Measurements from ENCODE around the gene RABL3.
A peak's percentile ranks its signal among the peaks of the same experiment; 100 is the strongest.

Gene RABL3

GRCh38 chr3:120648290-120648689 is 94.0 kb downstream of the RABL3 start:
- Histone ChIP-seq H3K27me3 (ENCODE audit: insufficient read depth, low read length, poor library complexity) (no peaks in the 10 kb centered on the region), H3K79me2 (ENCODE audit: control insufficient read depth, insufficient read depth, low read length) (no peaks in the 10 kb centered on the region), H2AK5ac (ENCODE audit: low read length) (no peak overlapping the region), H3K4me1 (ENCODE audit: control insufficient read depth, low read depth, low read length) (peaks cover 6% of the 10 kb centered on the region), H4K5ac (ENCODE audit: low read length) (no peak overlapping the region), H3K9ac (ENCODE audit: low read length) (no peak overlapping the region), H3K36me3 (ENCODE audit: control insufficient read depth, insufficient read depth, low read length) (no peaks in the 10 kb centered on the region), H2BK15ac (replicated peaks; ENCODE audit: low read depth) (no peak overlapping the region), H2BK120ac (ENCODE audit: low read depth, low read length) (no peak overlapping the region), H3K4me2 (ENCODE audit: low read length) (no peak overlapping the region), H3K27ac (ENCODE audit: low read depth, low read length) (no peak overlapping the region), H3K18ac (ENCODE audit: low read length) (no peak overlapping the region), H3K56ac (ENCODE audit: low read length) (no peak overlapping the region), H3K23ac (ENCODE audit: low read length) (no peak overlapping the region), H3K4ac (ENCODE audit: low read depth, low read length) (no peak overlapping the region), H4K8ac (ENCODE audit: low read depth, low read length) (no peak overlapping the region), H3K79me1 (ENCODE audit: low read length) (no peaks in the 10 kb centered on the region), H3K4me3 (ENCODE audit: low read length) (no peak overlapping the region), H2BK5ac (ENCODE audit: low read length) (no peak overlapping the region)
- WGBS (ENCODE audit: extremely low coverage, insufficient coverage, low lambda C conversion rate), result no CpG with 5 or more reads among the region's 5 CpGs
- no peak for DNase-seq

DNA sequence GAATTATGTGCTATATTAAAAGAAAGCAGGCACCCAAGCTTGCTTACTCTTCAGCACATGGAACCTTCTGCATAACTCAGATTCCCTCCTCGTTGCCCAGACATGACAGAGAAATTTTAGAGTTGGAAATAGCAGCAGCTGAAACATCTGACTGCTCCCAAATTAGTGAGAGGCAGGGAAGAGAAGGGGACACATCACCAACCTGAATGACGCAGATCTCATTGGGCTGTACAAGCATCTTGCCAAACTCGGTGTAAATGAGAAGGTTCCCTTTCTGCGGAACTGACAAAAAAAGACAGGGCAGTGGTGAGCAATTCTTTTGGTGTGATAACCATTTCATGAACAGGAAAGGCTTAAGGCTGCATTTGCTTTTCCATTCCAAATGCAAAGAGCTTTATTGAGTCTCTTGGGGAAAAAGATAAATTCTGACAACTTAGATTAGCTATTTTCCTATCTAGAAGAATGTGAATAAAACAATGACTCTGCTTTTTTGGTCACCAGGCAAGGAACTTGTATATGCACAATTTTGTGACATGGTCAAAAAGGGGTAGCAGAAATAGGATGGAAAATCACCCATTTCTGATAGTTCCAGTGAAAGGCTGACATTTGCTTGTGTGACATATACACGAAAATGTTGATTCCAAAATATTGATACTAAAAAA is 95.4 kb downstream of the RABL3 start:
- H2BK120ac ChIP-seq (ENCODE audit: low read depth, low read length), result no peak overlapping the region
- no peak overlapping the region for H3K9ac ChIP-seq (ENCODE audit: low read length)
- H3K27ac ChIP-seq (ENCODE audit: low read depth, low read length), result no peak overlapping the region
- WGBS (ENCODE audit: extremely low coverage, insufficient coverage, low lambda C conversion rate), result no CpG with 5 or more reads among the region's 5 CpGs
- H4K8ac ChIP-seq (ENCODE audit: low read depth, low read length), result no peak overlapping the region
- H3K4me2 ChIP-seq (ENCODE audit: low read length), result no peak overlapping the region
- no peak overlapping the region for H2AK5ac ChIP-seq (ENCODE audit: low read length)
- no peaks in the 10 kb centered on the region for H3K27me3 ChIP-seq (ENCODE audit: insufficient read depth, low read length, poor library complexity)
- no peak overlapping the region for H4K5ac ChIP-seq (ENCODE audit: low read length)
- H3K79me1 ChIP-seq (ENCODE audit: low read length), result no peaks in the 10 kb centered on the region
- no peak overlapping the region for H2BK5ac ChIP-seq (ENCODE audit: low read length)
- H3K18ac ChIP-seq (ENCODE audit: low read length), result no peak overlapping the region
- peak overlapping the region; percentile 41 for H3K4ac ChIP-seq (ENCODE audit: low read depth, low read length)
- H3K23ac ChIP-seq (ENCODE audit: low read length), result no peak overlapping the region
- no peak for DNase-seq
- H2BK15ac ChIP-seq (replicated peaks; ENCODE audit: low read depth), result no peak overlapping the region
- no peak overlapping the region for H3K56ac ChIP-seq (ENCODE audit: low read length)
- H3K4me3 ChIP-seq (ENCODE audit: low read length), result no peak overlapping the region
- no peaks in the 10 kb centered on the region for H3K36me3 ChIP-seq (ENCODE audit: control insufficient read depth, insufficient read depth, low read length)
- H3K4me1 ChIP-seq (ENCODE audit: control insufficient read depth, low read depth, low read length), result peaks cover 6% of the 10 kb centered on the region
- no peaks in the 10 kb centered on the region for H3K79me2 ChIP-seq (ENCODE audit: control insufficient read depth, insufficient read depth, low read length)

DNA sequence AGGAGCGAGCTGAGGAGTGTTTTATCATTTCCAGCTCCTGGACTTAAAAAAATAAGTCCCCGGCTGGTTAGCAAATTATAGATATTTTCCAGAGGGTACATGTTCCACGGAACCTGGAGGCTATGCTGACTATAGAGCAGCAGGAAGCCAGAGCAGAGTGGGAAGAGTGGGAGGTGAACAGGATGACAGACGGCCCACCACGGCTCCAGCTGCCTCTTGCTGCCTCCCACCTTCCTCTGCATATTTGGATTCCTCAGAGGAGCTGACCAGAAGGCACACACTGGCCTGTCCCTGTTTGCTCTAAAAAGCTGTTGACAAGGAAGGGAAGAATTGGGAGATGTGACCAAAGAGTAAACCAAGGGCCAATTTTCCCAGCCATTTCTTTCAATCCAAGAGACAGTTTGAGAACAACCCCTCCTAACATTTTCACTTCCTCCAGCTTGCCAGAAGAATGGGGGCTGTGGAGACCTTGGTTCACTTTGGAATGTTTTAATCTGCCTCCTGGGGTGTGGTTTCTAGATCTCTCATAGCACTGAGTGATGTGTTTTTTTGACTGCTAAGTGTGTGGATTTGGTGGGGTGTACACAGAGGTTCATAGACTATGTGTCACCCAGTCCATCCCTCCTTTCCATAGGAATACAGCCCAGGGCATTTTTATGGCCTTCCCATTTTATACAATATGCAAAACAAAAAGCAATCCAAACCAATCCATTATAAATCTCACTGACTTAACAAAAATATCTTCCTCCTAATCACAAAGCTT is 97.1 kb downstream of the RABL3 start:
- H3K79me2 ChIP-seq (ENCODE audit: control insufficient read depth, insufficient read depth, low read length), result no peaks in the 10 kb centered on the region
- WGBS (ENCODE audit: extremely low coverage, insufficient coverage, low lambda C conversion rate), result no CpG with 5 or more reads among the region's 5 CpGs
- DNase-seq, result peak; percentile 42

DNA sequence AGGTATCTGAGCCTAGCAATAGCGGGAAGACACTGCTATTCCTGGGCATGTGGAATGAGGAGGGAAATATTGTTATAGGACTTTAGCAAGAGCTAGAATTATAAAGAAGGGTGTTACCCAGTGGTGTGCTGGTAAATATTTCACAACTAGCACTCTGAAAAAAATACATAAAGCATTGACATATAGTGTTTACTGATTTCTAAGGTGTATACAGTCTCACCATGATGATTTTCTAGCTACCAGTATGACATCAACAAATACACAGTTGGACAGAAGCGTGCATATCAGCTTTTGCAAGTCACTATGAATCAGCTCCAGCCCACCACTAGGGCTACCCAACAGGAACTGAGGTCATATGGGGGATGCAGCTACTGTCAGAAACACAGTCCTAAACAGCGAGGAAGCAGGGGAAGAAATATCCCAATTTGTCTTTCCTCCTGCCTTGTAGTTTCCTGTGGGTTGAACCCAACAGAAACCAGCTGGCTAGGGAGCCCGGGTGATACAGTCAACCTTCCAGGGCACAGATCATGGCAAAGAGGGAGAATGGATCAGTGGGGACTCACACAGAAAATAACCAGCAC is 99.9 kb downstream of the RABL3 start:
- no peak overlapping the region for H3K56ac ChIP-seq (ENCODE audit: low read length)
- no peak overlapping the region for H3K9ac ChIP-seq (ENCODE audit: low read length)
- H3K27me3 ChIP-seq (ENCODE audit: insufficient read depth, low read length, poor library complexity), result no peaks in the 10 kb centered on the region
- no peaks in the 10 kb centered on the region for H3K79me2 ChIP-seq (ENCODE audit: control insufficient read depth, insufficient read depth, low read length)
- no peaks in the 10 kb centered on the region for H3K36me3 ChIP-seq (ENCODE audit: control insufficient read depth, insufficient read depth, low read length)
- no peak overlapping the region for H2BK15ac ChIP-seq (replicated peaks; ENCODE audit: low read depth)
- H3K18ac ChIP-seq (ENCODE audit: low read length), result no peak overlapping the region
- H3K79me1 ChIP-seq (ENCODE audit: low read length), result no peaks in the 10 kb centered on the region
- H4K8ac ChIP-seq (ENCODE audit: low read depth, low read length), result no peak overlapping the region
- H3K4ac ChIP-seq (ENCODE audit: low read depth, low read length), result no peak overlapping the region
- no peak overlapping the region for H3K27ac ChIP-seq (ENCODE audit: low read depth, low read length)
- no CpG with 5 or more reads among the region's 4 CpGs for WGBS (ENCODE audit: extremely low coverage, insufficient coverage, low lambda C conversion rate)
- DNase-seq, result peak; percentile 13
- no peak overlapping the region for H3K4me2 ChIP-seq (ENCODE audit: low read length)
- H4K5ac ChIP-seq (ENCODE audit: low read length), result no peak overlapping the region
- H2BK5ac ChIP-seq (ENCODE audit: low read length), result no peak overlapping the region
- no peak overlapping the region for H2AK5ac ChIP-seq (ENCODE audit: low read length)
- H2BK120ac ChIP-seq (ENCODE audit: low read depth, low read length), result no peak overlapping the region
- H3K4me1 ChIP-seq (ENCODE audit: control insufficient read depth, low read depth, low read length), result peaks cover 6% of the 10 kb centered on the region
- no peak overlapping the region for H3K4me3 ChIP-seq (ENCODE audit: low read length)
- no peak overlapping the region for H3K23ac ChIP-seq (ENCODE audit: low read length)

More for the DNA sequence above, 97.1 kb downstream of the RABL3 start:
- Histone ChIP-seq H3K23ac (ENCODE audit: low read length) (no peak overlapping the region), H3K4ac (ENCODE audit: low read depth, low read length) (no peak overlapping the region), H3K56ac (ENCODE audit: low read length) (peak overlapping the region; percentile 6), H2BK5ac (ENCODE audit: low read length) (no peak overlapping the region), H3K4me1 (ENCODE audit: control insufficient read depth, low read depth, low read length) (peaks cover 6% of the 10 kb centered on the region), H3K27ac (ENCODE audit: low read depth, low read length) (no peak overlapping the region), H3K4me3 (ENCODE audit: low read length) (no peak overlapping the region), H2BK120ac (ENCODE audit: low read depth, low read length) (no peak overlapping the region), H3K4me2 (ENCODE audit: low read length) (no peak overlapping the region), H2BK15ac (replicated peaks; ENCODE audit: low read depth) (no peak overlapping the region), H3K27me3 (ENCODE audit: insufficient read depth, low read length, poor library complexity) (no peaks in the 10 kb centered on the region), H4K8ac (ENCODE audit: low read depth, low read length) (no peak overlapping the region), H3K9ac (ENCODE audit: low read length) (no peak overlapping the region), H3K18ac (ENCODE audit: low read length) (no peak overlapping the region), H4K5ac (ENCODE audit: low read length) (no peak overlapping the region), H3K79me1 (ENCODE audit: low read length) (no peaks in the 10 kb centered on the region), H3K36me3 (ENCODE audit: control insufficient read depth, insufficient read depth, low read length) (no peaks in the 10 kb centered on the region), H2AK5ac (ENCODE audit: low read length) (no peak overlapping the region)

DNA sequence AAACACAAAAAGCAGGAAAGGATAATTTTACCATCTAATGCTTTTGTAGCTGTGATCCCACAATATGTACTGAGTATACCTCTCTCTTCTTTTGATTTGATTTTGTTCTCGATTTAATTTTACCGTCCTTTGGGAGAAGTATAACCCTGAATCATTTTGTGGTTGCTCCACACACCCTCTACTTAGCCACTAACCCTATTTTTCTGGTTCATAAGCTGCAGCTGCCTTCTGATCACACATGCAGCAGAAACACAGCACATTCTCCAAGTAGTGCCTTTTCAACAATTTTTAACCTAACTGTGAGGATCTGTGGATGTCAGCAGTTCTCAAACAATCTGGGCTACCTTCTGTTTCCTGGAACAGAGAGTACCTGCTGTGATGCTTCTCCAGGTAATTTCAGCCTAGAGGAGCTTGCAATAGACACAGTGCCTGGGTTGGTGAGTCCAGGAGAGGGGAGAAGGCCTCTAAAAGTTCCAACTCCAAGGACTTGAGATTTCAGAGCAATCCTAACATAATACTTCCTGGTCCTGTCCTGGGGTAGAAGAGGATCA is 100.5 kb downstream of the RABL3 start:
- no peak overlapping the region for H3K9ac ChIP-seq (ENCODE audit: low read length)
- H4K5ac ChIP-seq (ENCODE audit: low read length), result no peak overlapping the region
- no peak overlapping the region for H3K4ac ChIP-seq (ENCODE audit: low read depth, low read length)
- no peak overlapping the region for H3K27ac ChIP-seq (ENCODE audit: low read depth, low read length)
- no peak overlapping the region for H3K23ac ChIP-seq (ENCODE audit: low read length)
- no peaks in the 10 kb centered on the region for H3K36me3 ChIP-seq (ENCODE audit: control insufficient read depth, insufficient read depth, low read length)
- no peak overlapping the region for H3K56ac ChIP-seq (ENCODE audit: low read length)
- H3K18ac ChIP-seq (ENCODE audit: low read length), result no peak overlapping the region
- H2BK5ac ChIP-seq (ENCODE audit: low read length), result no peak overlapping the region
- H4K8ac ChIP-seq (ENCODE audit: low read depth, low read length), result no peak overlapping the region
- H3K4me2 ChIP-seq (ENCODE audit: low read length), result no peak overlapping the region
- H3K79me1 ChIP-seq (ENCODE audit: low read length), result no peaks in the 10 kb centered on the region
- H3K27me3 ChIP-seq (ENCODE audit: insufficient read depth, low read length, poor library complexity), result no peaks in the 10 kb centered on the region
- peaks cover 6% of the 10 kb centered on the region for H3K4me1 ChIP-seq (ENCODE audit: control insufficient read depth, low read depth, low read length)
- H3K79me2 ChIP-seq (ENCODE audit: control insufficient read depth, insufficient read depth, low read length), result no peaks in the 10 kb centered on the region
- no peak overlapping the region for H2AK5ac ChIP-seq (ENCODE audit: low read length)
- no peak overlapping the region for H3K4me3 ChIP-seq (ENCODE audit: low read length)
- no peak for DNase-seq
- no CpG with 5 or more reads among the region's 2 CpGs for WGBS (ENCODE audit: extremely low coverage, insufficient coverage, low lambda C conversion rate)
- no peak overlapping the region for H2BK120ac ChIP-seq (ENCODE audit: low read depth, low read length)
- H2BK15ac ChIP-seq (replicated peaks; ENCODE audit: low read depth), result no peak overlapping the region

Data from mesendoderm (in vitro differentiated cells).